GM21717 (cell line): ENCODE results near the gene MSGN1.

Experiments
- ATAC-seq: cut with Tn5 transposase; IDR thresholded peaks from one replicate; pipeline ENCODE4 v1.9.1; 2021; ENCODE audit warnings: mild to moderate bottlenecking, moderate library complexity; ENCODE audit not compliant: unreplicated experiment

The MSGN1 gene

DNA sequence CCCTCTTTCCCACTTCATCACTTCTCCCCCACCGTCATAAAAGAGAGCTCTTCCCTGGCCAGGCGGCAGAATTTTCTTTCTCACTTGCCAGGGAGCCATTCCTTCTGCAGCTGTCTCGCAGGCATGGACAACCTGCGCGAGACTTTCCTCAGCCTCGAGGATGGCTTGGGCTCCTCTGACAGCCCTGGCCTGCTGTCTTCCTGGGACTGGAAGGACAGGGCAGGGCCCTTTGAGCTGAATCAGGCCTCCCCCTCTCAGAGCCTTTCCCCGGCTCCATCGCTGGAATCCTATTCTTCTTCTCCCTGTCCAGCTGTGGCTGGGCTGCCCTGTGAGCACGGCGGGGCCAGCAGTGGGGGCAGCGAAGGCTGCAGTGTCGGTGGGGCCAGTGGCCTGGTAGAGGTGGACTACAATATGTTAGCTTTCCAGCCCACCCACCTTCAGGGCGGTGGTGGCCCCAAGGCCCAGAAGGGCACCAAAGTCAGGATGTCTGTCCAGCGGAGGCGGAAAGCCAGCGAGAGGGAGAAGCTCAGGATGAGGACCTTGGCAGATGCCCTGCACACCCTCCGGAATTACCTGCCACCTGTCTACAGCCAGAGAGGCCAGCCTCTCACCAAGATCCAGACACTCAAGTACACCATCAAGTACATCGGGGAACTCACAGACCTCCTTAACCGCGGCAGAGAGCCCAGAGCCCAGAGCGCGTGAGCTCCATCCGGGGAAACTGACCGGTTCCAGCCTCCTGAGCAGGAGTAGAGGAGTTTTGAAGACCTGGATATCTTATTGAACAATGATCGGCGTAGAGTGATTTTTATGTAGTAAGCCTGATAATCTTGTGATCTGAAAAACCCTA is at the start of gene MSGN1:
MSGN1 (plus strand) TSS at position 65 of the 850 bp plus-strand sequence; CDS start at position 124, 59 bp downstream.
- no peak for ATAC-seq

GRCh38 chr2:17768894-17769293 is 47.4 kb upstream of the MSGN1 start:
- no peak for ATAC-seq

GRCh38 chr2:17771956-17772355 is 44.3 kb upstream of the MSGN1 start:
- no peak for ATAC-seq

DNA sequence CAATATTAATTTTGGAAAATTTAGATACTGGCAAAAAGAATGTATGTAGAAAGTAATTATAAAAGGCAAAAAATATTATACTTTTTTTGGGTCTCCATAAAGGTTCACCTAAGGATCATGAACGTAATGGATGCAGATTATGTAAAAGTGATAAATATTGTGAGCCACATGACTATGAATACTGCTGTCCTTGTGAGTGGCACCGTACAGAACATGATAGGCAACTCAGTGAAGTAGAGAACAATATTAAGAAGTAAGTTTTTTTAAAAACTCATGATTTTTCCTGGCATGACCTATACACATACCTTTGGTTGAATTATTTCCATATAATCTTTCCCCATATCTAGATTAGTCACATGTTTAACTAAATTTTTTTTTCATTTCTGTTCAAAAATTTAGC is 43.7 kb upstream of the MSGN1 start:
- no peak for ATAC-seq

DNA sequence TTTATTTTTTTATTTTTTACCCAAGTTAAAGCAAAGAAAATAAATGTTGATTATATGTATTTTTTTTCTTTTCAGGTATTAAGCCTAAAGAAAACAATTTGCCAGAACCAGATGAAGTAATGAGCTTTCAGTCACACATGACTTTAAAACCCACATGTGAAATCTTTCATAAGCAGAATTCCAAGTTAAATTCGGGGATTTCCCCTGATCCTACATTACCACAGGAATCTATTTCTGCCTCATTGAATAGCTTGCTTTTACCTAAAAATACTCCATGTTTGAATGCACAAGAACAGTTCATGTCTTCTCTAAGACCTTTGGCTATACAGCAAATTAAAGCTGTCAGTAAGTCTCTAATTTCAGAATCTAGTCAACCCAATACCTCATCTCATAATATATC is 35.7 kb upstream of the MSGN1 start:
- no peak for ATAC-seq

GRCh38 chr2:17781482-17781881 is 34.8 kb upstream of the MSGN1 start:
- ATAC-seq = no peak

- ATAC-seq = no peak
Observed at GRCh38 chr2:17786727-17787126, 29.5 kb upstream of the MSGN1 start.

DNA sequence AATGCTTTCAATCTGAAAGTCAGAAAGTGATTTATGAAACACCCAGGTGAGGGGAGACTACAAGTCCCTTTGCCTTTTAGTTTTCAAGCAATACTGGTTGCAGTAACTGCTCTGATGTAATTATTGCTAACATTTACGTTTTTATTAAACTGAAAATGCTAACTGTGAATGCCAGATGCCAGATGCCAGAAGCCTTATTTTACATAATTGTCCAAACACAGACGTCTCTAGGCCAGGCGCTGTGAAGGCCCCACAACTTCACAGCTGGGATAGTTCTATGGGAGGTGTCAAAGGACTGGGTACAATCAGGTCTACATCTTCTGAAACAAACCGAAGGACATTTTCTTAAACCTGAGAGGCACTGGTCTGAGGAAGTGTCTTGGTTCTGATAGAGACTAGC is 27.5 kb upstream of the MSGN1 start:
- no peak for ATAC-seq

DNA sequence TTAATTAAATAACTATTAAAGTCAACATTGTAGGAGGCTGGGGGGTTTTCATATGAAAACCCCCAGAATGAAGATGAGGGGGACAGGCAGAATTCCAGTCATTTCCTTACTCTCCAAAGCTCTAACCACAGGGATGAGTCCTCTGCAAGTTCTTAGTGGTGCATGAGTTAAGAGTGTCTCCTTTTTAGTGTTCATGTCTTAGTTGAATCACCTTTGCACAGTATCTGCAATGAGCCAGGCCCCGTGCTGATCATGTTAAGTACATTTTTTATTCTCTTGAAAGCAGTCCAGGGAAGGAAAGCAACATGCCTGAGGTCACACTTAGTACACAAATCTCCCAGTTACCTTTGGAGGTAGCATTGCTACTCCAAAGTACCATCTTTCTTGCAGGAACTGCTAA is 25.7 kb upstream of the MSGN1 start:
- ATAC-seq = no peak

- ATAC-seq = no peak
Observed at GRCh38 chr2:17791121-17791816, 25.0 kb upstream of the MSGN1 start.

- no peak for ATAC-seq
Observed at GRCh38 chr2:17791817-17792130, 24.5 kb upstream of the MSGN1 start.

GRCh38 chr2:17792515-17792914 is 23.7 kb upstream of the MSGN1 start:
- no peak for ATAC-seq

DNA sequence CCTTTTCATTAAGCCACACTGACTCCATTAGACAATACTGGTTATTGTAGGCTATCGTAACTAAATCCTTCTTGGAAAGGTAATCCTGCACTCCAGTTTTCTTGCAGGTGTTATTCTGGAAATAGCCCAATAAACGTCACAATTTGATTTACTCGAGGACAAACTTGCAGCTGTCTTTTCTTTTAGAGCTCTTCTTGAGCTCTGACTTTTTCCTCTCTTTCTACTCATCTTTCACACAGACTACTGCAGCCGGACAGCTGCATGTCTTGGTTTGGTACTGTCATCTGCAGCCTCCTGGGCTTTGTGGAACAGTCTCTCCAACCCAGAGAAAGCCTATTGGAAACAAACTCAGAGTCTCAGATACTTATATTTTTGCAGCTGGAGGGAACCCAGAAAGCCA is 23.0 kb upstream of the MSGN1 start:
- no peak for ATAC-seq

DNA sequence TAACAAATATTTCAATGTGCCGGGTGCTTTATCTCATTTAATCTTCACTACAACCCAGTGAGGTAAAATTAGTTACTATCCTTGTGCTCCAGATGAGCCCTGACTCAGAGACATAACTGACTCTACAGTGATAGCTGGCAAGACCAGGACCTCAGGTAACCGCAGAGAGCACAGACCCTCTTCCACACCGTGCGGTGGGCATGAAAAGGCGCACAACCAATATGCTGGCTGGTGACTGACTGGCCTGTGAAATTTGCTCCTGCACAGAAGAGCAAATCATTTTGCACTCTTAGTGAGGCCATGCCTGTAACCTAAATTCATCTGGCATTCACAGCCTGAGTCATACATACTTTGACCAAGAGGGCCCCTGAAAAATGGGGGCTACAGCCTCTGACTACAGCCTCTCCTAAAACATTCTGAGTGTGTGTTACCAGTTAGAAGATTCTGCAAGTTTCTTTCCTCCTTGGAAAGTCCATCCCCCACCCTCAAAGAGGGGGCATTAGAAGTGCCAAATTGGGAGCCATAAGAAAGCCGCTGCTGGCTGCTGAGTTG is 22.4 kb upstream of the MSGN1 start:
- no peak for ATAC-seq

GRCh38 chr2:17795309-17795708 is 21.0 kb upstream of the MSGN1 start:
- no peak for ATAC-seq

DNA sequence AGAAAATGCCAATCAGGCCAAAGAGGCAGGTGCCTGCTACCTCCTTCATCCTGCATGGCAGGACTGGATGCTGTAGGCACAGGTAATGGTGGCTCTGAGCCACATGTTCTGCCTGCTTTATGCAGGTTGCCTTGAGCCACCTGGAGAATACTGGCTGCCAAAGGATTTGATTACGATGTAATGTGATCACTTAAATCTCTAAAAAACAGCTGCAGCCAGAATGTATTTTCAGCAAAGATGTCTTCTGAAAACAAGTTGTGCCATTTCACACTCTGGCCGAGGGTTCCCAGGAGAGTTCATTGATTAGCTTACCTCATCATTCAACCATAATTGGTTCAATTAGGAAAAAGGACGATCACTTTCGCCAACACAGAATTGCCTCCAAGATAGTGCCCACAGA is 17.9 kb upstream of the MSGN1 start:
- no peak for ATAC-seq

GRCh38 chr2:17799301-17800120 is 16.7 kb upstream of the MSGN1 start:
- ATAC-seq = no peak

GRCh38 chr2:17800219-17800618 is 16.0 kb upstream of the MSGN1 start:
- ATAC-seq = no peak

DNA sequence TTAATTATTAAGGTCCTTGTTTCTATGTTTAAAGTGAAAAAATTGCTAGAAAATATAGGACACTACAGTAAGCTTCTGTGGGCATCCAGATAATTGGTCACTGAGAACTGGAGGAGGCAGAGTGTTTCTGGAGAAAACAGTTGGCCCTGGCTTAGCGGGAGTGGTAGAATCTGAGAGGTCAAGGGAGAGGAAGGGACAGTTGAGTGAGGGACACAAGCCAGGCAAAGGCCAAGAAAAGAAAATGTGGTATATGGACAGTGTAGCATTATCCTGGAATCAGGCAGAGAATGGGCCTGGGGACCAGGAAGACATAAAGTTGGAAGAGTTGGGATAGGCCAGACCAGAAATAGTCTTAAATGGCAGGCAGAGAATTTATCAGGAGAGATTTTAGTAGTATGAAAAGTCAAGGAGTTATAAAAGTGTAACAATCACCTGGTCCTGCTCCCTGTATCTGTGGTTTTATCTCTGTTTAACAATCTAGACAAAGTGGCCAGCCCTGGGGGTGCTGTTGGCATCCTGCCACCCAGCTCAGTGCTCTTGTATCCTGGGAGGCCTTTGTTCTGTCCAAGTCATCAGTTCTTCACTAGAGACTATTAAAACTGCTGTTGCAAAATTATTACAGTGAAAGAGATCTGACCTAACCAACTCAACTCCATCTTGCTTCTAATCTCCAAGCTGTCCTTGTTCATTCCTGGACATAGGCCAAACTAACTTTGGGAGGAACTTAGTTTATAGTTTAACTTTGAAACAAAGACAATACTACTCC is 15.4 kb upstream of the MSGN1 start:
- ATAC-seq = no peak

DNA sequence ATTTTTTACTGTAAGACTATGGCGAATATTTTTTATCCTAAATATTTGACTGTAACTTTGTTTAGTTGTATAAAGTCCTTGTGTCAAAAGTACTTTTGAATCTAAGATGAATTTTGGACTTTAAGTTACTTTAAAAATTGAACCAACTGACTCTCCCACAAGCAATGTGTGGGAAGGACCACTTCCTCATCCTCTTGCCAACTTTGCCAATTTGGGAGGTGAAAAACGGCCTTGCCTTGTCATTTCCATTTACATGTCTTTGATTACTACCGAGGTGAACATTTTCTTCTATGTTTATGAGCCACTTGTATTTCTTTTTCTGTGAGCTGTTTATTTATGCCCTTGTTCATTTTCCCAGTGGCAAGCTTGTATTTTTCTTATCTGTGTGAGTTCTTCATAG is 12.8 kb upstream of the MSGN1 start:
- no peak for ATAC-seq

GRCh38 chr2:17804358-17804757 is 11.9 kb upstream of the MSGN1 start:
- ATAC-seq = peak; percentile 77
